ENCODE results near the gene HNRNPA1L2. TPM values are rescaled to one million over a fixed set of nuclear protein-coding genes. Genes with fewer than 3 reads are reported as not detected.
"Not testable (repeated sequence)": the region's sequence is repeated elsewhere in the genome, so short reads cannot be mapped to it uniquely, and the experiment has no call there.

The HNRNPA1L2 gene
- 1 to 10 TPM in 8 of 9 donors, under 1 TPM in 1; 0.81 to 4.7 (median 3.0) TPM for total RNA-seq
- polyA plus RNA-seq = 1 to 10 TPM; 3.6 to 4.7 TPM
- long read RNA-seq, donor 1 = 0 reads
- long read RNA-seq, donor 2, partial matches to known transcripts = 0 of 1 reads
- long read RNA-seq, donor 2, other reads (novel, unspliced or antisense) = 0 of 1 reads
- long read RNA-seq, donor 3 = 0 reads

DNA sequence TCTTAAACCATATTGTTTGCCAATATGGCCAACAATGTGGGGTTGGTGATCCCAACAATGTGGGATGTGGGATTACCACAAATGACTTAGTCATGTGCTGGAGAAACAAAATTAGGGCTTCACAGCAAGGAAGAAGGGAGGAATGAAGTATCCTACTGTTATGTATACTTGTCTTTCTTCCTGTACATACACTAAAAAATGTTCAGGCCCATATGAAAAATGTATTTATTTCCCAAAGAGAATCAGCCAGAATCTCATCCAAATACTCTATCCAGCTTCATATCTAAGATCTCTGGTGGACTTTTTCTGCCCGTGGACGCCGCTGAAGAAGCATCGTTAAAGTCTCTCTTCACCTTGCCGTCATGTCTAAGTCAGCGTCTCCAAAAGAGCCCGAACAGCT lies at the start of gene HNRNPA1L2:
HNRNPA1L2 (plus strand) TSS at position 301 of the 400 bp plus-strand sequence; CDS start at position 363, 62 bp downstream.
- intact Hi-C loops (cut with DNase I) = no loop called here
- H3K36me3 ChIP-seq = peaks cover 0 to 65% (median 52%) of the 10 kb centered on the region in 9 donors
- H3K27me3 ChIP-seq = no peaks in the 10 kb centered on the region
- 95 to 99% (median 98%) methylated on average over 7 of the region's 7 CpGs for WGBS, 4 donors
- TF ChIP-seq POLR2A (IDR thresholded peaks at IDR 0.05) = no peak
- TF ChIP-seq, protein P1, sequence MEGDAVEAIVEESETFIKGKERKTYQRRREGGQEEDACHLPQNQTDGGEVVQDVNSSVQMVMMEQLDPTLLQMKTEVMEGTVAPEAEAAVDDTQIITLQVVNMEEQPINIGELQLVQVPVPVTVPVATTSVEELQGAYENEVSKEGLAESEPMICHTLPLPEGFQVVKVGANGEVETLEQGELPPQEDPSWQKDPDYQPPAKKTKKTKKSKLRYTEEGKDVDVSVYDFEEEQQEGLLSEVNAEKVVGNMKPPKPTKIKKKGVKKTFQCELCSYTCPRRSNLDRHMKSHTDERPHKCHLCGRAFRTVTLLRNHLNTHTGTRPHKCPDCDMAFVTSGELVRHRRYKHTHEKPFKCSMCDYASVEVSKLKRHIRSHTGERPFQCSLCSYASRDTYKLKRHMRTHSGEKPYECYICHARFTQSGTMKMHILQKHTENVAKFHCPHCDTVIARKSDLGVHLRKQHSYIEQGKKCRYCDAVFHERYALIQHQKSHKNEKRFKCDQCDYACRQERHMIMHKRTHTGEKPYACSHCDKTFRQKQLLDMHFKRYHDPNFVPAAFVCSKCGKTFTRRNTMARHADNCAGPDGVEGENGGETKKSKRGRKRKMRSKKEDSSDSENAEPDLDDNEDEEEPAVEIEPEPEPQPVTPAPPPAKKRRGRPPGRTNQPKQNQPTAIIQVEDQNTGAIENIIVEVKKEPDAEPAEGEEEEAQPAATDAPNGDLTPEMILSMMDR (IDR thresholded peaks at IDR 0.05) = no peak
- H3K27ac ChIP-seq = no peak within 1 kb of the TSS
- no peaks in the 10 kb centered on the region for H3K9me3 ChIP-seq
- H3K4me1 ChIP-seq = no peaks in the 10 kb centered on the region
- ATAC-seq (no peak), DNase-seq (no peak)
- no peak within 1 kb of the TSS for H3K4me3 ChIP-seq

DNA sequence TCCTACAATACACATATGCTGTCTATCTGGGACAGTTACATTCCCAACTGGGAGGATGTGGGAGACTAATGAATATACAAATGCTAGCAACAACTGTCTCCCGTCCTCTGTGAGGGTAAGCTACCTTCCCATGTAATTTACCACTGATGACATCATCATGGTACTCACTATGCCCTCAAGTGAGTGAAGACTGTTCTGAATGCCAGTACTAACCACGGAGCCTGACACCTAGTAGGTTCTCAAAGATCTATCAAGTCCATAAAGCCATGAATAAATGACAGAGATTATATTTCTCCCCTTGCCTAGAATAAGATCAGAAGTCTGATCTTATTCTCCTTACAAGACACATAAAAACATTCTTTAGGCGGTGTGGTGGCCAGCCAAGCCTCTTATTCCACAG lies 49.1 kb upstream of the HNRNPA1L2 start:
- H3K27me3 ChIP-seq; ATAC-seq; intact Hi-C loops (cut with DNase I); H3K9me3 ChIP-seq; H3K27ac ChIP-seq; DNase-seq; H3K4me1 ChIP-seq; H3K4me3 ChIP-seq; H3K36me3 ChIP-seq: not testable (repeated sequence)
- 82 to 100% (median 90%) methylated on average over 3 of the region's 3 CpGs for WGBS, 4 donors

DNA sequence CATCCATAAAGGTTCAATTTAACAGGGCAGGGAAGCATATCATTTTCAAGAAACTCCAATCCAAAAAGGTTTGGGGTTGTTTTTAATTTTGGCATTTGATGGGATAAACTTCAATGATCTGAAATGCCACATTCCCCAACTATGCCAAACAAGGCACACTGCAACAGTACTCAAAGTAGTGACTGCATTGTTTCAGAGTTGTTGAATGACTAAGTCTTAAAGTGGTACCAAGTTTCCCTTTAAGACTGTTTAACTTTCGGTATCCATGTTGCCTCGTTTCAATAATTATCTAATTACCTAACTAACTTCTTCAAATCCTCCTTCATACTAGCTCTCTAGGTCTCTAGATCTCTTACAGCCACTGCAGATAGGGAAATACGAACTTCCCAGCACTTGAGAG lies 48.4 kb upstream of the HNRNPA1L2 start:
- H3K4me1 ChIP-seq; H3K9me3 ChIP-seq; ATAC-seq; H3K27ac ChIP-seq; H3K36me3 ChIP-seq; intact Hi-C loops (cut with DNase I); H3K27me3 ChIP-seq; DNase-seq; H3K4me3 ChIP-seq: not testable (repeated sequence)
- WGBS, 4 donors = 70 to 93% (median 90%) methylated on average over 3 of the region's 3 CpGs

DNA sequence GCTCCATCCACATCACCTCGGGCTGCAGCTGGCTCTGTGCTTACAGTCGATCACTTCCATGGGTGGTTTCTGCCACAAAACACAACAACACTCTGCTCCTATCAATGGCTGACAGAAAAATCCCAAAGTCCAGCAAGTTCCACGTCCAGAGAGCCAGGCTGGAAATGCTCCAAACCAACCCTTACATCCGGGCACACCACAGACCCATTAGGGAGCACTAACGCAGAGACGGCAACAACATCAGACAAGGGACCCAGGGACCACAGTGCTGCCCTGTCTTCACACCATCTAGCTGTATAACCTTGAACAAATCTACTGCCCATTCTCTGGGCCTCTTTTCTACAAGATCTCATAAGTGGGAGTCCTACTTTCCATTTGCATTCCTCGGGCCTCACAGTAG lies 47.9 kb upstream of the HNRNPA1L2 start:
- DNase-seq; ATAC-seq; intact Hi-C loops (cut with DNase I); H3K9me3 ChIP-seq; H3K27me3 ChIP-seq; H3K4me3 ChIP-seq; H3K36me3 ChIP-seq; H3K27ac ChIP-seq: not testable (repeated sequence)
- 76 to 88% (median 81%) methylated on average over 7 of the region's 7 CpGs for WGBS, 4 donors
- peaks cover 0 to 12% (median 8%) of the 10 kb centered on the region in 12 donors for H3K4me1 ChIP-seq

DNA sequence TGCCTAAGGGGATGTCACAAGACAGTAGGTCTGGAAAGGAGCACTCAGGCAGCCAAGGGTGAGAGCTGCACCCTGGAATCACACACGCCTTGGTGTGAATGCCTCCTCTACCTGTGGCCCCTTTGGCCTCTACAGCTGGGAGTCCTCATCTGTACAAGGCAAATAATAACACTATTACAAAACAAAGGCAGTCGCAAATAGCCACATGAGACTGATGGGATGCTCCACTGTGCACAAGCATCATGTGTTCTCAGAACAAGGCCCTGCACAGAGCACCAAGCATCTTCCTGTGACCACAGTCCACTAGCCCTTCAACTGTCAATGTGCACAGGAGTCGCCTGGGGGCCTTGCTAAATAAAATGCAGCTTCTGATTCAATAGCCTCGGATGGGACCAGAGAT lies 44.6 kb upstream of the HNRNPA1L2 start:
- TF ChIP-seq, protein P1 (IDR thresholded peaks at IDR 0.05) = no peak
- TF ChIP-seq POLR2A (IDR thresholded peaks at IDR 0.05) = no peak
- 92 to 100% (median 96%) methylated on average over 3 to 4 of the region's 4 CpGs for WGBS, 4 donors

More for the DNA sequence above, 44.6 kb upstream of the HNRNPA1L2 start:
- no peaks in the 10 kb centered on the region for H3K9me3 ChIP-seq
- no peak for ATAC-seq
- H3K4me1 ChIP-seq = peaks cover 0 to 19% (median 9%) of the 10 kb centered on the region in 12 donors
- no peaks in the 10 kb centered on the region for H3K36me3 ChIP-seq
- intact Hi-C loops (cut with DNase I) = no loop called here
- no peak for DNase-seq
- no peak overlapping the region for H3K4me3 ChIP-seq
- peaks cover 0 to 20% (median 0%) of the 10 kb centered on the region in 9 donors for H3K27me3 ChIP-seq
- H3K27ac ChIP-seq = no peak overlapping the region

Measured in heart left ventricle (tissue), 16 donors.